Measurements from ENCODE around the gene SOS2. TPM values are rescaled to one million over a fixed set of nuclear protein-coding genes. Genes with fewer than 3 reads are reported as not detected.

The SOS2 gene
- total RNA-seq (2022; extraction: Qiagen RNA extraction; ENCODE audit: low read depth) = 8.5 to 13.8 TPM (median 12.6 TPM) in 5 replicates

GRCh38 chr14:50231475-50232275 lies at the start of gene SOS2:
TSS of gene SOS2 (minus strand) at chr14:50231578. CDS start at chr14:50231283, 295 bp downstream.

GRCh38 chr14:50116181-50116956 lies 115.0 kb downstream of the SOS2 start, which contains the start of gene VCPKMT:
TSS of gene VCPKMT (minus strand) at chr14:50116572. CDS start at chr14:50116552, 20 bp downstream.

Other genes starting within 250 kb of the SOS2 start
- 7.5 to 9.4 TPM (median 8.2 TPM) in 5 replicates for gene VCPKMT, start 115.0 kb downstream of the SOS2 start, total RNA-seq (2022; extraction: Qiagen RNA extraction; ENCODE audit: low read depth)
- 9.2 to 11.9 TPM (median 11.0 TPM) in 5 replicates for gene L2HGDH, start 80.7 kb upstream of the SOS2 start, total RNA-seq (2022; extraction: Qiagen RNA extraction; ENCODE audit: low read depth)
- 10.9 to 14.1 TPM (median 11.5 TPM) in 5 replicates for gene DMAC2L, start 80.7 kb upstream of the SOS2 start, total RNA-seq (2022; extraction: Qiagen RNA extraction; ENCODE audit: low read depth)
- gene CDKL1, start 165.3 kb upstream of the SOS2 start, total RNA-seq (2022; extraction: Qiagen RNA extraction; ENCODE audit: low read depth) = 5.2 to 18.9 TPM (median 7.1 TPM) in 5 replicates